HFF-Myc (cell line): Measurements from ENCODE around the gene INPP5A.

ENCODE experiments used
- DNase-seq: peaks from one replicate; pipeline ENCODE4 v3.0.0-alpha.2; 2011; ENCODE audit warnings: low read depth; ENCODE audit errors: extremely low read depth
- H3K4me3 ChIP-seq: replicated peaks from 2 replicates; pipeline ENCODE4 v1.5.1; 2011; ENCODE audit warnings: low read depth, mild to moderate bottlenecking, control low read depth, low read length
- TF ChIP-seq, protein P1 (sequence below): IDR thresholded peaks from 2 replicates; pipeline ENCODE4 v1.5.1; 2012; ENCODE audit warnings: mild to moderate bottlenecking, low read depth, low read length, control low read depth; ENCODE audit errors: missing control alignments

INPP5A gene

GRCh38 chr10:132709471-132709951 lies 171.9 kb downstream of the INPP5A start:
- no peak overlapping the region for H3K4me3 ChIP-seq
- TF ChIP-seq, protein P1, sequence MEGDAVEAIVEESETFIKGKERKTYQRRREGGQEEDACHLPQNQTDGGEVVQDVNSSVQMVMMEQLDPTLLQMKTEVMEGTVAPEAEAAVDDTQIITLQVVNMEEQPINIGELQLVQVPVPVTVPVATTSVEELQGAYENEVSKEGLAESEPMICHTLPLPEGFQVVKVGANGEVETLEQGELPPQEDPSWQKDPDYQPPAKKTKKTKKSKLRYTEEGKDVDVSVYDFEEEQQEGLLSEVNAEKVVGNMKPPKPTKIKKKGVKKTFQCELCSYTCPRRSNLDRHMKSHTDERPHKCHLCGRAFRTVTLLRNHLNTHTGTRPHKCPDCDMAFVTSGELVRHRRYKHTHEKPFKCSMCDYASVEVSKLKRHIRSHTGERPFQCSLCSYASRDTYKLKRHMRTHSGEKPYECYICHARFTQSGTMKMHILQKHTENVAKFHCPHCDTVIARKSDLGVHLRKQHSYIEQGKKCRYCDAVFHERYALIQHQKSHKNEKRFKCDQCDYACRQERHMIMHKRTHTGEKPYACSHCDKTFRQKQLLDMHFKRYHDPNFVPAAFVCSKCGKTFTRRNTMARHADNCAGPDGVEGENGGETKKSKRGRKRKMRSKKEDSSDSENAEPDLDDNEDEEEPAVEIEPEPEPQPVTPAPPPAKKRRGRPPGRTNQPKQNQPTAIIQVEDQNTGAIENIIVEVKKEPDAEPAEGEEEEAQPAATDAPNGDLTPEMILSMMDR: no peak
- DNase-seq: no peak

DNA sequence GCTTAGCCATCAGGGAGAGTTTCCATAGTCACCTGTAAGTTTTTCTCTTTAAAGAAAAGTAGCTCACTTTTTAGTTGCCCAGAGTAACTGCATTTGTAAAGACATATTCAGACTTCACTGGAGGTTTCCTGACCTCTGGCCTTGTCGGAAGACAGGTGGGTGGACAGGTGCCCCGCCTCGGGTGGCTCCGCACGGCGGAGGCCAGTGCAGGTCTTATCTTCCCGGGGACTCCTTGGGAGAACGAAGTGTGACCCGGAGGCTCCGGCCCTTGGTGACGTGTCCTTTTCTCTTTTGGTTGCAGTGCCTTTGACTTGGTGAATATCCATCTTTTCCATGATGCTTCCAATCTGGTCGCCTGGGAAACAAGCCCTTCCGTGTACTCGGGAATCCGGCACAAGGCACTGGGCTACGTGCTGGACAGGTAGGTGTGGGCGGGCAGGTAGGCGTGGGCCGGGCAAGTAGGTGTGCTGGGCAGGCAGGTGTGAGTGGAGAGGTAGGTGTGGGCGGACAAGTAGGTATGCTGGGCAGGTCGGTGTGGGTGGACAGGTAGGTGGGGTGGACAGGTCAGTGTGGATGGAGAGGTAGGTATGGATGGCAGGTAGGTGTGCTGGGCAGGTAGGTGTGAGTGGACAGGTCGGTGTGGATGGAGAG lies 172.6 kb downstream of the INPP5A start:
- H3K4me3 ChIP-seq: no peak overlapping the region
- DNase-seq: no peak
- TF ChIP-seq, protein P1: no peak

- TF ChIP-seq, protein P1: no peak
- no peak for DNase-seq
These were observed 173.4 kb downstream of the INPP5A start for GRCh38 chr10:132710746-132711612.

GRCh38 chr10:132711613-132712121 lies 174.1 kb downstream of the INPP5A start:
- no peak overlapping the region for H3K4me3 ChIP-seq
- TF ChIP-seq, protein P1: no peak
- no peak for DNase-seq

More at GRCh38 chr10:132710746-132711612, 173.4 kb downstream of the INPP5A start:
- no peak overlapping the region for H3K4me3 ChIP-seq

GRCh38 chr10:132712291-132712690 lies 174.7 kb downstream of the INPP5A start:
- DNase-seq: no peak
- H3K4me3 ChIP-seq: no peak overlapping the region
- TF ChIP-seq, protein P1: no peak

- H3K4me3 ChIP-seq: no peak overlapping the region
- no peak for DNase-seq
- TF ChIP-seq, protein P1: no peak
These were observed 175.2 kb downstream of the INPP5A start for GRCh38 chr10:132712743-132713142.
